ENCODE data around the gene EEF2. TPM values are rescaled to one million over a fixed set of nuclear protein-coding genes. Genes with fewer than 3 reads are reported as not detected.

EEF2 gene
- total and polyA plus RNA-seq, 2 of the 4 experiments (the other 2 are of a cell fraction): 1,505 to 2,161 TPM

GRCh38 chr19:3975637-3976087, 9.6 kb downstream of the EEF2 start:
- Histone ChIP-seq H3K36me3 (ENCODE audit: control insufficient read depth, insufficient read depth, low read length) (peaks cover 57% of the 10 kb centered on the region), H3K9me1 (ENCODE audit: insufficient read depth, low read length) (peaks cover 11% of the 10 kb centered on the region; the same call in 1 of the 2 replicates), H3K27ac (ENCODE audit: insufficient read depth, low read length) (no peak overlapping the region), H2AFZ (replicated peaks; ENCODE audit: low read length, poor library complexity) (no peak overlapping the region), H2BK20ac (ENCODE audit: low read depth, low read length) (no peak overlapping the region), H3K18ac (ENCODE audit: low read depth, low read length) (no peak overlapping the region), H2AK9ac (replicated peaks; ENCODE audit: low read depth, low read length, poor library complexity) (no peak overlapping the region), H2BK5ac (ENCODE audit: low read depth, low read length, poor library complexity, severe bottlenecking) (no peak overlapping the region), H3K56ac (ENCODE audit: extremely low read depth, insufficient read depth, low read length) (no peak overlapping the region), H2AK5ac (ENCODE audit: low read depth, low read length) (no peak overlapping the region), H4K8ac (ENCODE audit: low read depth in 2 of 2, low read length in 2 of 2) (no peak overlapping the region), H3K4me1 (ENCODE audit: control insufficient read depth, insufficient read depth, low read length) (no peaks in the 10 kb centered on the region), H2BK120ac (ENCODE audit: low read depth, low read length) (no peak overlapping the region), H3K79me1 (ENCODE audit: low read depth in 1 of 2, low read length in 2 of 2) (peaks cover 14 to 56% of the 10 kb centered on the region in 2 experiments), H3K9me3 (ENCODE audit: control insufficient read depth, insufficient read depth, low read length) (no peaks in the 10 kb centered on the region), H3K23ac (ENCODE audit: low read depth, low read length) (no peak overlapping the region), H3K27me3 (ENCODE audit: control insufficient read depth, insufficient read depth, low read length) (no peaks in the 10 kb centered on the region), H3K14ac (replicated peaks; ENCODE audit: low read depth, low read length) (no peak overlapping the region), H3K4me3 (ENCODE audit: insufficient read depth, low read depth, low read length) (no peak overlapping the region), H3K4me2 (ENCODE audit: low read depth, low read length) (no peak overlapping the region), H2BK15ac (ENCODE audit: low read depth, low read length) (no peak overlapping the region), H3K9ac (ENCODE audit: low read depth, low read length) (no peak overlapping the region), H4K5ac (ENCODE audit: low read depth, low read length) (no peak overlapping the region), H3K4ac (ENCODE audit: low read depth, low read length) (no peak overlapping the region), H4K20me1 (ENCODE audit: insufficient read depth, low read length) (peaks cover 78% of the 10 kb centered on the region), H4K91ac (ENCODE audit: insufficient read depth, low read depth, low read length) (no peak overlapping the region)
- in situ Hi-C loops (cut with MboI; ENCODE audit: low sequenced_read_pairs): no loop called here
- dilution Hi-C loops (cut with HindIII; ENCODE audit: low sequenced_read_pairs, unreplicated experiment): no loop called here
- DNase-seq: no peak
- ChIA-PET POLR2A (ENCODE audit: unreplicated experiment) (interaction anchor here (0.7 to 0.9 kb wide), 3 partner anchors 9 to 18 kb away, joined by 3 to 12 read pairs (median 3); partner anchors contain the start of gene EEF2), CTCF (interaction anchor here (0.6 kb wide), 1 partner anchor 20 kb away, joined by 3 read pairs; no protein-coding TSS in a partner anchor)
- BruUV-seq (replicated peaks): no TSS peak
- WGBS, 2 experiments (ENCODE audit: extremely low coverage in 2 of 2, insufficient read length in 1 of 2): 85% methylated on average over 7 of the region's 14 CpGs; no CpG with 5 or more reads in 1 of the 2 experiments
- TF ChIP-seq MAFK (IDR thresholded peaks at IDR 0.05; ENCODE audit: low read depth, low read length): no peak
- TF ChIP-seq POLR2A (IDR thresholded peaks at IDR 0.05; ENCODE audit: low read depth, low read length): peak; percentile 48; the same call in 1 of the 2 replicates
- TF ChIP-seq RCOR1 (IDR thresholded peaks at IDR 0.05; ENCODE audit: insufficient replicate concordance, low read length): no peak
- TF ChIP-seq CEBPB (IDR thresholded peaks at IDR 0.05; ENCODE audit: low read depth, low read length): no peak
- no peak for TF ChIP-seq ELK1 (IDR thresholded peaks at IDR 0.05; ENCODE audit: borderline replicate concordance, low read depth, low read length)
- no peak for TF ChIP-seq MXI1 (IDR thresholded peaks at IDR 0.05; ENCODE audit: borderline replicate concordance, low read depth, low read length)
- ATAC-seq (ENCODE audit: low read depth): no peak
- intact Hi-C loops (cut with micrococcal nuclease): no loop called here
